Subcutaneous adipose tissue (tissue), 4 donors: ENCODE measurements around the gene FGFR2. TPM values are rescaled to one million over a fixed set of nuclear protein-coding genes. Genes with fewer than 3 reads are reported as not detected.

Experiments
- total RNA-seq, 4 donors: library from RNA; depleted of rRNA; stranded (reverse); fragments of >200 nt; gene quantifications; one replicate each; pipeline ENCODE4 v1.1.0, GENCODE V29; 2016
- TF ChIP-seq, protein P1 (sequence below): fragments of 450-650 bp; IDR thresholded peaks from one replicate; pipeline ENCODE4 v1.5.1; 2016; ENCODE audit warnings: low read depth, mild to moderate bottlenecking, control low read depth, antibody characterized with exemption, moderate library complexity

The FGFR2 gene
- total RNA-seq, 4 donors from 2014 or later: 11.3 to 22.2 (median 14.9) TPM

DNA sequence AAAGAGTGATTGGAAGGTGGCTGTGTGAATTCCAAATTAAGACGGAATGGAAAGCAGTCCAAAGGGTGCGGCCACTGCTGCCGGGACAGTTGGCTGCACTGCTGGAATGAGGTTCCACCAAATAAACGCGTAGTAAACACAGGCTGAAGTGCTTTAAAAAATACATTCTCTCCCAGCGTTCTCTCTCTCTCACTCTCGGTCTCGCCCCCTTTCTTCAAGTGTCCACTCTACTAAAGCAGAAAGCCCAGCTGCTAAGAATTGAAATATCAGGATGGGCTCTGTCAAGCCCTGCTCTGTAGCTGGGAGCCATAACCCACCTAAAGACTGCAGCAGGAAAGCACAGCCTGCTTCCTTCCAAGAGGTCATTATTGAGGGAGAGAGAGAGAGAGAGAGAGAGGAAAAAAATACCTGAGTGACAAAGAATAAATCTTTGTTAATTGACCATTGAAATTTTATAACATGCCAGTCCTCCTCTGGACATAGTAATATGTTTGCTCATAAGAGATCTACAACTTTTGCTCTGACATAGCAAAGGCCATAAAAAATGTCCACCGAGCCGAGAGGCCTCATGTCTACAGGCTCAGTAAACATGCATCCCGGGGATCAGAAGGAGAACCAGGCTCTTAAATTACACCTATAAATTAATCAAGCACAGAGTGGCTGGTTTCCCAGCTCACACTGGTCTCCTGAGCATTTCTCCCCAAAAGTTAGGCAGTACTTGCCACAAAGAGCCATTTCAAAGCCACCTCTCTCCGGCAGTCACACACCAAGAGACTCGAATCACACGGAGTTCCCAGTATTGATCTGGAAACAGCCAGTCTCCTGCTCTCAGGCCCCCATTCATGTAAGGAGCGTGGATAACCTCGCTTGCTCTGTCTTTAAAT, 72.8 kb downstream of the FGFR2 start:
- TF ChIP-seq, protein P1, sequence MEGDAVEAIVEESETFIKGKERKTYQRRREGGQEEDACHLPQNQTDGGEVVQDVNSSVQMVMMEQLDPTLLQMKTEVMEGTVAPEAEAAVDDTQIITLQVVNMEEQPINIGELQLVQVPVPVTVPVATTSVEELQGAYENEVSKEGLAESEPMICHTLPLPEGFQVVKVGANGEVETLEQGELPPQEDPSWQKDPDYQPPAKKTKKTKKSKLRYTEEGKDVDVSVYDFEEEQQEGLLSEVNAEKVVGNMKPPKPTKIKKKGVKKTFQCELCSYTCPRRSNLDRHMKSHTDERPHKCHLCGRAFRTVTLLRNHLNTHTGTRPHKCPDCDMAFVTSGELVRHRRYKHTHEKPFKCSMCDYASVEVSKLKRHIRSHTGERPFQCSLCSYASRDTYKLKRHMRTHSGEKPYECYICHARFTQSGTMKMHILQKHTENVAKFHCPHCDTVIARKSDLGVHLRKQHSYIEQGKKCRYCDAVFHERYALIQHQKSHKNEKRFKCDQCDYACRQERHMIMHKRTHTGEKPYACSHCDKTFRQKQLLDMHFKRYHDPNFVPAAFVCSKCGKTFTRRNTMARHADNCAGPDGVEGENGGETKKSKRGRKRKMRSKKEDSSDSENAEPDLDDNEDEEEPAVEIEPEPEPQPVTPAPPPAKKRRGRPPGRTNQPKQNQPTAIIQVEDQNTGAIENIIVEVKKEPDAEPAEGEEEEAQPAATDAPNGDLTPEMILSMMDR: no peak

DNA sequence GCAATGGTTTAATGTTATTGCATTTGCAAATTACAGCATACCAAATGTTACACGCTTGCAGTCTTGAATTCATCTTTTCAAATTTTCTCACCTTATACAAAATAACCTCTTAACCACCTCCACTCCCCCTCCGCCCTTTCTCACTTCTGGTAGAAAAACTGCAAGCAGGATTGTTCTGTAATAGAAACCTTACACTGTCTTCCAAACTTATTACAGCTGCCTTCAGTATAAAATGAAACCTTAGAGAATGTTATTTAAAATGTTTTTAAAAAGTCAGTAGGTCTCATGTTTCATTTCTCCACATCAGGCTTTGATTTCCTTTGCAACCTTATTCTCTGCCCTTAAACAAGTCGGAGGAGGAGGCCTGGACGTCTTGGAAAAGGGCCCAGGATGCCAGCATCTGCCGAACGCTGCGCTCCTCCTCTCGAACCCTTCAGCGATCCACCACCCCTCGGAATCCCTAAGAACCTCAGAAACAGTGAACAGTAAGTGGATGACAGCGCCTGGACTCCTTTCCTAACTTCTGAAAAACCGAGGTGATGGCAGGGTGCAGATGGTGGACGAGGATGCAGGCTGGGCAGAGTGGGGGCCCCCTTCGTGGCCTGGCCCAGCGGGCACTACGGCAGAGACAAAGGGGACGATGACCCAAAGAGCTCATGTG, 74.0 kb downstream of the FGFR2 start:
- TF ChIP-seq, protein P1: no peak

DNA sequence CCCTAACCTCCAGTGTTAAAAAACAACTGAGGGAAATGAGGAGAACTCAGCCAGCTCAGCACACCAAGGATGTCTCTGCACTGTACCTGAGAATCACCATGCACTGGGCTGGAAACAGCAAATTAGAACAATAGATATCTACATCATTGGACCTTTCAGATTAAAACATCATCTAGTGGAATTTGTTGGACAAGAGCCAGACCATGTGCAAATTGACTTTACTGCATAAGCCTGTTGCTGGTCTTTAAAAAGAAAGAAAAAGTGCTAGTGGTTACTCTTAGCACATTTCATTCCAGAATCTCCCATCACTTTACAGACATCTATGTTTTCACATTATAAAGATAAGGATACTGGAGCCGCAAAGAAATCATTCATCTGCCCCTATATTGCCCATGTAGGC, 75.4 kb downstream of the FGFR2 start:
- TF ChIP-seq, protein P1: no peak

DNA sequence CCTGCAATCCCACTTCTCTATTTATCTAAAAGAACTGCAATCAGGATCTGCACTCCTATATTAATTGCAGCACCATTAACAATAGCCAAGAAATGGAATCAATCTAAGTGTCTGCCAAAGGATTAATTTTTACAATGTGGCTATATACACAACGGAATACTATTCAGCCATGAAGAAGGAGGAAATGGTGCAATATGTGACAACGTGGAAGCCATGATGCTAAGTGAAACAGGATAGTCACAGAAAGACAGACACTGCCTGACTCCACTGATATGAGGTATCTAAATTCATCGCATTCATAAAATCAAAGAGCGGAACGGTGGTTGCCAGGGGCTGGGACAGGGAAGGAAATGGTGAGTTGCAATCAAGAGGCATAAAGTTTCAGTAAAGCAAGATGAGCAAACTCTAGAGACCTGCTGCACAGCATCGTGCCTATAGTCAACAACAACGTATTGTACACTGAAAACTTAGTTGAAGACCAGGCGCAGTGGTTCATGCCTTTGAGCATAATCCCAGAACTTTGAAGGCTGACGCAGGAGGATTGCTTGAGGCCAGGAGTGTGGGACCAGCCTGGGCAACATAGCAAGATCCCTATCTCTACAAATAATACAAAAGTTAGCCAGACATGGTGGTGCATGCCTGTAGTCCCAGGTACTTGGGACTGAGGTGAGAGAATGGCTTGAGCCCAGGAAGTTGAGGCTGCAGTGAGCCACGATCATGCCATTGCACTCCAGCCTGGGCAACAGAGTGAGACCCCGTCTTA, 76.3 kb downstream of the FGFR2 start:
- TF ChIP-seq, protein P1: no peak

DNA sequence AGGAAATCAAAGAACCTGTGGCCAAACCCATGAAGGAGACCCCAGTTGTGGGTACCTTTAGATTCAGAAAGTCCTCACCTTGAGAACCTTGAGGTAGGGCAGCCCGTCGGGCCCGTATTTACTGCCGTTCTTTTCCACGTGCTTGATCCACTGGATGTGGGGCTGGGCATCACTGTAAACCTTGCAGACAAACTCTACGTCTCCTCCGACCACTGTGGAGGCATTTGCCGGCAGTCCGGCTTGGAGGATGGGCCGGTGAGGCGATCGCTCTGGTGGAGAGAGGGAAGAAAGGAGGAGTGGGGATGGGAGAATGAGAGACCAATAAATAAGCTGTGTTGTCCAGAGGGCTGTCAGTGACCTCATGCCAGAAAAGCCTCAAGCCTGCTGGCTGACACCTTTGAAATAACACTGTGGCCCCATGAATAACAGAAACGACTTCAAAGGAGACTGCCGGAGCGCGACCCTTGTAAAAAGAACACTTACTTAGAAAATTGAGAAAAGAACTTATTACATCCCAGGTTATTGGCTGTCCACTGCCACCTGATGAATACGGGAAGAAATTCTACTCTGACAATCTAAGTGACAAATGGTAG, 78.2 kb downstream of the FGFR2 start:
- TF ChIP-seq, protein P1: no peak

DNA sequence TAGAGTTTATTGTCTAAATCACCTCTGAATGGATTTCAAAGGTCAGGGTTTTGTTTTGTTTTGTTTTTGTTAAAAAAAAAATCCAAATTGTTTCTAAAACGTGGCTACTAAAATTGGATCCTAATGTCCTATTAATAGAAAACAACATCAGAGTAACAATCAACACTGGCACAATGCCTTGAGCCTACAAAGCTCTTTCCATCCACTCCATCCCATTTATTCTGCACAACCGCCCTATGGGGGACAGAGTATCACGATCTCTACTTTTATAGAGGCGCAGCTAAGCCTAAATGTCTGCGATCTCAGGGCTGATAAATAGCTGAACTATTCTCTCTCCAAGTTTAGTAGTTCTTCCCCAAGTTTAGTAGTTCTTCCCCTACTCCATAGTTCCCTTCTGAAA, 78.8 kb downstream of the FGFR2 start:
- TF ChIP-seq, protein P1: no peak
